HL-60 (cell line): ENCODE results near the gene CDC42.

Source experiments
- DNase-seq, 2 experiments: peaks; one replicate each; pipeline ENCODE4 v3.0.0-alpha.2; 2010 to 2020; ENCODE audit warnings: low read depth in 1 of 2, low spot score in 1 of 2
- H3K27ac ChIP-seq: fragments of 250-450 bp; sonication (Bioruptor Pico); replicated peaks from 2 replicates; pipeline ENCODE4 v1.5.1; 2020; ENCODE audit warnings: mild to moderate bottlenecking, moderate library complexity
- H3K27me3 ChIP-seq: fragments of 250-450 bp; sonication (Bioruptor Pico); 2 replicates; pipeline ENCODE4 v1.5.1; 2021; ENCODE audit warnings: mild to moderate bottlenecking, moderate library complexity; ENCODE audit not compliant: insufficient read depth, poor library complexity, severe bottlenecking
- H3K4me3 ChIP-seq: replicated peaks from 2 replicates; pipeline ENCODE4 v1.5.1; 2011; ENCODE audit warnings: mild to moderate bottlenecking, control low read depth, low read length; ENCODE audit not compliant: insufficient read depth
- CTCF ChIP-seq: IDR thresholded peaks from one replicate; pipeline ENCODE4 v1.5.1; 2011; ENCODE audit warnings: low read length, control low read depth, inconsistent platforms; ENCODE audit not compliant: insufficient read depth
- GABPA ChIP-seq: IDR thresholded peaks from 2 replicates; pipeline ENCODE4 v1.6.1; 2012; ENCODE audit warnings: low read depth
- POLR2AphosphoS5 ChIP-seq: IDR thresholded peaks from 2 replicates; pipeline ENCODE4 v1.6.1; 2012; ENCODE audit warnings: low read depth
- REST ChIP-seq: IDR thresholded peaks from 2 replicates; pipeline ENCODE4 v1.6.1; 2012; ENCODE audit warnings: low read depth; ENCODE audit not compliant: insufficient replicate concordance
- SPI1 ChIP-seq: IDR thresholded peaks from 2 replicates; pipeline ENCODE4 v1.6.1; 2012; ENCODE audit warnings: low read depth, mild to moderate bottlenecking, borderline replicate concordance

CDC42 gene

GRCh38 chr1:22105611-22106207 lies 53.2 kb downstream of the CDC42 start:
- DNase-seq: peak; percentile 26 to 32
- Histone ChIP-seq H3K4me3 (no peak overlapping the region), H3K27me3 (no peaks in the 10 kb centered on the region), H3K27ac (no peak overlapping the region)
- TF ChIP-seq CTCF: peak; percentile 86
- TF ChIP-seq REST: no peak

GRCh38 chr1:22107126-22107525 lies 54.6 kb downstream of the CDC42 start:
- Histone ChIP-seq H3K27me3 (no peaks in the 10 kb centered on the region), H3K27ac (no peak overlapping the region), H3K4me3 (no peak overlapping the region)
- DNase-seq: no peak
- TF ChIP-seq CTCF: no peak
- no peak for TF ChIP-seq SPI1
- no peak for TF ChIP-seq POLR2AphosphoS5
- TF ChIP-seq REST: no peak
- TF ChIP-seq GABPA: no peak

GRCh38 chr1:22108339-22109105 lies 56.0 kb downstream of the CDC42 start:
- no peak overlapping the region for H3K4me3 ChIP-seq
- no peak overlapping the region for H3K27ac ChIP-seq
- TF ChIP-seq REST (no peak), POLR2AphosphoS5 (no peak), SPI1 (no peak), CTCF (no peak), GABPA (no peak)
- no peak for DNase-seq
- no peaks in the 10 kb centered on the region for H3K27me3 ChIP-seq
